ENCODE measurements around the gene LIPC. TPM values are rescaled to one million over a fixed set of nuclear protein-coding genes. Genes with fewer than 3 reads are reported as not detected.

Gene LIPC
- total and polyA plus RNA-seq, 10 donors: 0.47 to 2.5 (median 1.0) TPM

DNA sequence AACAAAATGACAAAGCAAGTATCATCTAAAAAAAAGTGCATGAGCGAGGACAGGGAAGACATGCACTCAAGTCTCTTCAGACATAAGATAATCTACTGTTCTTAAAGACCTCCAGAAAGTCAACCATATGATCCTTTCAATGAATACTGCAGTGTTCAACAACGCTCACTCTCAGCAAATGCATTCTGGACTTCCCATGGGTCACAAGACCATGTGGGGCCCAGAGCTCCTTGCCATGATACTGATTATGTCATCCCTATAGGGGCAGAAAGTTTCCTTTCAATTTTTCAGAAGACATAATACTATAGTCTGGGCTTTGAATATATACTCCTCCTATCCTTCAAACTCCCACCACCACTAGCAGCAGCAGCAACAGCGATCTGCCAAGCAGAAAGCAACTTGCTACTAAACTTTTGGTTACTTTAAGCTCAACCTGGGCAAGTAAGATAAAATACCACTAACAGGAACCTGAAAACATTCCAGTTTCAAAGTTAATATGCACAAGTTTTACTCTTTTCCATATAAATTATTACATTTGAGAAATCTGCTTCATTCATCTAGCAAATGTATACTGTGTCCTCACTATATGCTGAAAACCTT is 174.2 kb downstream of the LIPC start:
- Histone ChIP-seq H3K4me1 (peaks cover 0 to 16% (median 0%) of the 10 kb centered on the region in 6 donors), H3K9me3 (no peaks in the 10 kb centered on the region), H3K27ac (no peak overlapping the region), H3K4me3 (no peak overlapping the region), H3K36me3 (peaks cover 0 to 92% (median 25%) of the 10 kb centered on the region in 6 donors), H3K27me3 (replicated peaks in 1 of 7) (no peaks in the 10 kb centered on the region)
- 88 to 95% (median 92%) methylated on average over 3 of the region's 3 CpGs for WGBS, 5 donors
- DNase-seq: no peak
- intact Hi-C loops (cut with DNase I; ENCODE audit: low total_unique reads): no loop called here
- no peak for TF ChIP-seq POLR2AphosphoS5 (IDR thresholded peaks at IDR 0.05)
- TF ChIP-seq, protein P1, sequence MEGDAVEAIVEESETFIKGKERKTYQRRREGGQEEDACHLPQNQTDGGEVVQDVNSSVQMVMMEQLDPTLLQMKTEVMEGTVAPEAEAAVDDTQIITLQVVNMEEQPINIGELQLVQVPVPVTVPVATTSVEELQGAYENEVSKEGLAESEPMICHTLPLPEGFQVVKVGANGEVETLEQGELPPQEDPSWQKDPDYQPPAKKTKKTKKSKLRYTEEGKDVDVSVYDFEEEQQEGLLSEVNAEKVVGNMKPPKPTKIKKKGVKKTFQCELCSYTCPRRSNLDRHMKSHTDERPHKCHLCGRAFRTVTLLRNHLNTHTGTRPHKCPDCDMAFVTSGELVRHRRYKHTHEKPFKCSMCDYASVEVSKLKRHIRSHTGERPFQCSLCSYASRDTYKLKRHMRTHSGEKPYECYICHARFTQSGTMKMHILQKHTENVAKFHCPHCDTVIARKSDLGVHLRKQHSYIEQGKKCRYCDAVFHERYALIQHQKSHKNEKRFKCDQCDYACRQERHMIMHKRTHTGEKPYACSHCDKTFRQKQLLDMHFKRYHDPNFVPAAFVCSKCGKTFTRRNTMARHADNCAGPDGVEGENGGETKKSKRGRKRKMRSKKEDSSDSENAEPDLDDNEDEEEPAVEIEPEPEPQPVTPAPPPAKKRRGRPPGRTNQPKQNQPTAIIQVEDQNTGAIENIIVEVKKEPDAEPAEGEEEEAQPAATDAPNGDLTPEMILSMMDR (IDR thresholded peaks at IDR 0.05 in 8 of 11, conservative IDR thresholded peaks at IDR 0.05 in 3 of 11): no peak
- no peak for TF ChIP-seq POLR2A (IDR thresholded peaks at IDR 0.05)

DNA sequence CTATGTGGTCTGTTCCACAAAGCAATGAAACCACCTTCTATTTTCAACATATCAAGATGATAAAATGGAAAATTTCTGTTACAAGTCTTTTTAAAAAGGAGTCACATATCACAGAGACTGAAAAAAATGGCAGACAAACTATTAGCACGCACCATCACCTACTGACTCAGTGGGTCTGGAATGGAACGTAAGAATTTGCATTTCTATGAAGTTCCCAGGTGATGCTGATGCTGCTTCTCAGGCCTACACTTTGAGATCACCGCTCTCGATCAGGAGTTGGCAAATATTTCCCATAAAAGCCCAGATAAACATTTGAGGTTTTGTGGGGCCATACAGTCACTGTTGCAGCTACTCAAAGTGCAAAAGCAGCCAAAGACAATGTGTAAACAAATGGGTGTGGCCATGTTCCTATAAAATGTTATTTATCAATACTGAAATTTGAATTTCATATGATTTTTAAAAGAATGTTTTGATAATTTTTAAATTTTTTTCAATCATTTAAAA is 174.8 kb downstream of the LIPC start:
- TF ChIP-seq POLR2A (IDR thresholded peaks at IDR 0.05) (no peak), POLR2AphosphoS5 (IDR thresholded peaks at IDR 0.05) (no peak)
- TF ChIP-seq, protein P1 (IDR thresholded peaks at IDR 0.05 in 8 of 11, conservative IDR thresholded peaks at IDR 0.05 in 3 of 11): no peak
- Histone ChIP-seq H3K4me3 (no peak overlapping the region), H3K4me1 (peaks cover 0 to 16% (median 0%) of the 10 kb centered on the region in 6 donors), H3K27ac (no peak overlapping the region), H3K9me3 (no peaks in the 10 kb centered on the region), H3K36me3 (peaks cover 0 to 92% (median 25%) of the 10 kb centered on the region in 6 donors), H3K27me3 (replicated peaks in 1 of 7) (no peaks in the 10 kb centered on the region)
- intact Hi-C loops (cut with DNase I; ENCODE audit: low total_unique reads): no loop called here
- no peak for DNase-seq
- 90 to 98% (median 96%) methylated on average over 4 of the region's 4 CpGs for WGBS, 5 donors

DNA sequence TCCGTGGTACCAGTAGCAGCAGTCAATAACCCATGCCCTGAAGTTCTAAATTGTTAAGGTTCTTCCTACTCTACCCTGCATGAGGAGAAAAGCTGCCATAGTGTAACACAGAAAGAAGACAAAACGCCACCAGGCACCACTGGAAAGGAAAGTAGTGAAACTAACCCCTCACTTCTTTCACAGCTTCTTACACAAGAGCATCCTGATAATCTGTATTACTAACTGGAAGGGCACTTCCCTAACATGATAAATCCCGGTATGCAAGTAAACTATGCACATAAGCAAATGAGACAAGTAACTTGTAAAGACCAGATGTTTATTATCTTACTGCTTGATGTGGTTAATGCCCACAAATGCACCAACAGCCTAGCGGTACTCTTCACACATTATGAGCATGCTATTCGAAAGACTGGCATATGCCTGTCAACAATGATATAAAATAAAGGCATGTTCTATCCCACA is 176.4 kb downstream of the LIPC start:
- DNase-seq: no peak
- Histone ChIP-seq H3K27ac (peak overlapping the region in 3 of 8 donors; percentile 8 to 51 (median 25)), H3K9me3 (no peaks in the 10 kb centered on the region), H3K4me1 (peaks cover 0 to 16% (median 0%) of the 10 kb centered on the region in 6 donors), H3K36me3 (peaks cover 0 to 92% (median 24%) of the 10 kb centered on the region in 6 donors), H3K27me3 (replicated peaks in 1 of 7) (no peaks in the 10 kb centered on the region), H3K4me3 (no peak overlapping the region)
- 63 to 69% (median 66%) methylated on average over 5 of the region's 5 CpGs for WGBS, 5 donors
- intact Hi-C loops (cut with DNase I; ENCODE audit: low total_unique reads): no loop called here
- no peak for TF ChIP-seq POLR2A (IDR thresholded peaks at IDR 0.05)
- no peak for TF ChIP-seq POLR2AphosphoS5 (IDR thresholded peaks at IDR 0.05)
- TF ChIP-seq, protein P1 (IDR thresholded peaks at IDR 0.05 in 8 of 11, conservative IDR thresholded peaks at IDR 0.05 in 3 of 11): no peak

DNA sequence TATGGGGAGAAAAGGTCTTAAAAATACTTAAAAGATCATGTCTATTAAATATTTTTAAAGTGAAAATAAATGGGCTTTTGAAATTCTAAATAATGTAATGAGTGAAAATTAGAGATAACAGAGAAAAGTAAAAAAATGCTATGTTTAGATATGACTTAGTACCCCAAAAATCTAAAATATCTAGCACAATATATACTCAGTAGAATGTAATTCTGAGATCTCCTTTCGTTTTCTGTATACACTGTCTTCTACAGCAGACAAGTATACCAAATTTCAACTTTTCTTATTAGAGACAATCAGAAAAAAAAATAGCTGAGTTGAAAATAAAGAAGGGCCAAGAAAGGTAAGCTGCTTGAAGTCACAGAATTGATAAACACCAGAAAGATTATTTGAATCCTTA is 176.9 kb downstream of the LIPC start:
- 78 to 93% (median 87%) methylated on average over 1 of the region's 1 CpG for WGBS, 5 donors
- TF ChIP-seq, protein P1 (IDR thresholded peaks at IDR 0.05 in 8 of 11, conservative IDR thresholded peaks at IDR 0.05 in 3 of 11): no peak
- TF ChIP-seq POLR2A (IDR thresholded peaks at IDR 0.05) (no peak), POLR2AphosphoS5 (IDR thresholded peaks at IDR 0.05) (no peak)

More for the DNA sequence above, 176.9 kb downstream of the LIPC start:
- Histone ChIP-seq H3K4me3 (no peak overlapping the region), H3K27me3 (replicated peaks in 1 of 7) (no peaks in the 10 kb centered on the region), H3K9me3 (peaks cover 0 to 4% (median 2%) of the 10 kb centered on the region in 8 donors), H3K27ac (peak overlapping the region in 2 of 8 donors; percentile 25 to 51), H3K36me3 (peaks cover 0 to 91% (median 27%) of the 10 kb centered on the region in 6 donors), H3K4me1 (peaks cover 0 to 16% (median 0%) of the 10 kb centered on the region in 6 donors)
- no peak for DNase-seq
- intact Hi-C loops (cut with DNase I; ENCODE audit: low total_unique reads): no loop called here

Data from spleen (tissue), 11 donors.